H9 (cell line): Measurements from ENCODE around the gene IFITM1. TPM values are rescaled to one million over a fixed set of nuclear protein-coding genes. Genes with fewer than 3 reads are reported as not detected.

Source experiments
- DNase-seq: peaks from one replicate; pipeline ENCODE4 v3.0.0-alpha.2; 2017
- H2AFZ ChIP-seq: one replicate; pipeline ENCODE4 v1.6.1; 2013; ENCODE audit warnings: mild to moderate bottlenecking, low read length, control low read depth, moderate library complexity
- H2AK5ac ChIP-seq: 2 replicates; pipeline ENCODE4 v1.6.1; 2013; ENCODE audit warnings: low read length, control low read depth, mixed read lengths; ENCODE audit not compliant: insufficient read length
- H2BK120ac ChIP-seq: one replicate; pipeline ENCODE4 v1.6.1; 2013; ENCODE audit warnings: low read depth, mild to moderate bottlenecking, low read length, control low read depth, inconsistent platforms; ENCODE audit not compliant: poor library complexity, severe bottlenecking
- H2BK12ac ChIP-seq: 2 replicates; pipeline ENCODE4 v1.6.1; 2013; ENCODE audit warnings: low read length, control low read depth, mixed read lengths, low read depth; ENCODE audit not compliant: insufficient read length
- H2BK15ac ChIP-seq: 2 replicates; pipeline ENCODE4 v1.6.1; 2013; ENCODE audit warnings: low read depth, low read length, control low read depth
- H2BK20ac ChIP-seq: one replicate; pipeline ENCODE4 v1.6.1; 2013; ENCODE audit warnings: low read depth, mild to moderate bottlenecking, low read length, control low read depth, inconsistent platforms; ENCODE audit not compliant: poor library complexity, severe bottlenecking
- H2BK5ac ChIP-seq: 2 replicates; pipeline ENCODE4 v1.6.1; 2013; ENCODE audit warnings: low read length, control low read depth, mixed read lengths; ENCODE audit not compliant: insufficient read length
- H3K14ac ChIP-seq: 2 replicates; pipeline ENCODE4 v1.6.1; 2013; ENCODE audit warnings: low read length, control low read depth; ENCODE audit not compliant: insufficient read depth
- H3K18ac ChIP-seq: 2 replicates; pipeline ENCODE4 v1.6.1; 2013; ENCODE audit warnings: low read depth, mild to moderate bottlenecking, mixed read lengths, low read length, control low read depth; ENCODE audit not compliant: insufficient read length
- H3K23ac ChIP-seq: 2 replicates; pipeline ENCODE4 v1.6.1; 2013; ENCODE audit warnings: low read length, control low read depth, mixed read lengths, low read depth; ENCODE audit not compliant: insufficient read length
- H3K23me2 ChIP-seq: 2 replicates; pipeline ENCODE4 v1.6.1; 2013; ENCODE audit warnings: low read depth, mild to moderate bottlenecking, mixed read lengths, low read length, control low read depth; ENCODE audit not compliant: insufficient read length, poor library complexity, severe bottlenecking
- H3K27ac ChIP-seq: 2 replicates; pipeline ENCODE4 v1.5.1; 2013; ENCODE audit warnings: low read length, control low read depth, mixed read lengths, low read depth; ENCODE audit not compliant: insufficient read length
- H3K27me3 ChIP-seq: 2 replicates; pipeline ENCODE4 v1.6.1; 2013; ENCODE audit warnings: low read length, control low read depth, inconsistent platforms; ENCODE audit not compliant: insufficient read depth
- H3K4ac ChIP-seq: 2 replicates; pipeline ENCODE4 v1.6.1; 2013; ENCODE audit warnings: low read depth, mild to moderate bottlenecking, control low read depth, inconsistent platforms, low read length, moderate library complexity
- H3K4me1 ChIP-seq: 2 replicates; pipeline ENCODE4 v1.6.1; 2013; ENCODE audit warnings: low read length, control low read depth, inconsistent platforms; ENCODE audit not compliant: insufficient read depth
- H3K4me2 ChIP-seq: 2 replicates; pipeline ENCODE4 v1.6.1; 2013; ENCODE audit warnings: low read length, control low read depth, mixed read lengths; ENCODE audit not compliant: insufficient read length, insufficient read depth
- H3K56ac ChIP-seq: 2 replicates; pipeline ENCODE4 v1.6.1; 2013; ENCODE audit warnings: low read depth, mild to moderate bottlenecking, mixed read lengths, low read length, control low read depth; ENCODE audit not compliant: insufficient read length
- H3K79me1 ChIP-seq: 2 replicates; pipeline ENCODE4 v1.6.1; 2013; ENCODE audit warnings: low read depth, mild to moderate bottlenecking, moderate library complexity, low read length, control low read depth, inconsistent platforms; ENCODE audit not compliant: insufficient read depth, poor library complexity, severe bottlenecking
- H3K79me2 ChIP-seq: 2 replicates; pipeline ENCODE4 v1.6.1; 2013; ENCODE audit warnings: low read length, control low read depth, inconsistent platforms; ENCODE audit not compliant: insufficient read depth
- H3K9ac ChIP-seq: 2 replicates; pipeline ENCODE4 v1.6.1; 2013; ENCODE audit warnings: low read length, control low read depth, mixed read lengths; ENCODE audit not compliant: insufficient read length; ENCODE audit errors: extremely low read depth
- H3K9me3 ChIP-seq: one replicate; pipeline ENCODE4 v1.6.1; 2013; ENCODE audit warnings: low read depth, low read length, inconsistent platforms; ENCODE audit not compliant: control insufficient read depth
- H3T11ph ChIP-seq: one replicate; pipeline ENCODE4 v1.6.1; 2013; ENCODE audit warnings: mild to moderate bottlenecking, low read length, control low read depth, inconsistent platforms
- H4K20me1 ChIP-seq: one replicate; pipeline ENCODE4 v1.6.1; 2013; ENCODE audit not compliant: control insufficient read depth, insufficient read length, insufficient read depth
- H4K5ac ChIP-seq: 2 replicates; pipeline ENCODE4 v1.6.1; 2013; ENCODE audit warnings: low read depth, mild to moderate bottlenecking, mixed read lengths, low read length, control low read depth; ENCODE audit not compliant: insufficient read length
- H4K8ac ChIP-seq: replicated peaks from 2 replicates; pipeline ENCODE4 v1.6.1; 2013; ENCODE audit warnings: low read length, control low read depth, mixed read lengths, low read depth; ENCODE audit not compliant: insufficient read length
- H4K91ac ChIP-seq: 2 replicates; pipeline ENCODE4 v1.6.1; 2013; ENCODE audit warnings: low read depth, mild to moderate bottlenecking, moderate library complexity, mixed read lengths, low read length, control low read depth; ENCODE audit not compliant: insufficient read length
- H3K27ac Mint-ChIP-seq, 3 experiments: 2 replicates in 2 of 3; 3 replicates in 1 of 3; pipeline ENCODE4 v1.8.0; 2020 to 2021; ENCODE audit warnings: mixed read lengths in 3 of 3, mild to moderate bottlenecking in 1 of 3, moderate library complexity in 1 of 3
- H3K27me3 Mint-ChIP-seq: 2 replicates; pipeline ENCODE4 v1.8.0; 2021; ENCODE audit warnings: low read depth, mild to moderate bottlenecking, moderate library complexity, mixed read lengths
- H3K36me3 Mint-ChIP-seq, 3 experiments: 2 replicates in 2 of 3; 3 replicates in 1 of 3; pipeline ENCODE4 v1.8.0; 2020 to 2021; ENCODE audit warnings: low read depth in 3 of 3, mixed read lengths in 3 of 3; ENCODE audit not compliant: insufficient read depth in 1 of 3
- H3K4me1 Mint-ChIP-seq, 2 experiments: 2 replicates each; pipeline ENCODE4 v1.8.0; 2020; ENCODE audit warnings: mixed read lengths in 2 of 2
- H3K4me3 Mint-ChIP-seq, 2 experiments: 2 replicates in 1 of 2; 3 replicates in 1 of 2; pipeline ENCODE4 v1.8.0; 2020 to 2021; ENCODE audit warnings: mild to moderate bottlenecking in 2 of 2, mixed read lengths in 2 of 2, moderate library complexity in 1 of 2
- H3K9me3 Mint-ChIP-seq, 2 experiments: 2 replicates in 1 of 2; 3 replicates in 1 of 2; pipeline ENCODE4 v1.8.0; 2020; ENCODE audit warnings: mild to moderate bottlenecking in 2 of 2, mixed read lengths in 2 of 2, moderate library complexity in 1 of 2
- CTCF ChIP-seq: fragments of 200-600 bp; sonication (generic); conservative IDR thresholded peaks from 3 replicates; pipeline ENCODE4 v1.8.0; 2021; ENCODE audit warnings: antibody characterized with exemption, mild to moderate bottlenecking
- WGBS: extraction: QIAGEN DNeasy Blood & Tissue Kit; methylation state at CpG from one replicate; pipeline ENCODE4 v1.1.7; 2013; ENCODE audit warnings: missing lambda C conversion rate, low lambda C conversion rate, mixed read lengths; ENCODE audit not compliant: insufficient read length; ENCODE audit errors: extremely low coverage; 5-methylcytosine and 5-hydroxymethylcytosine counted together
- total RNA-seq: library from RNA; stranded (reverse); gene quantifications from 2 replicates; pipeline ENCODE4 v1.2.1, GENCODE V29; 2021

Gene IFITM1
- total RNA-seq, 1 experiment from 2014 or later: 500 TPM

DNA sequence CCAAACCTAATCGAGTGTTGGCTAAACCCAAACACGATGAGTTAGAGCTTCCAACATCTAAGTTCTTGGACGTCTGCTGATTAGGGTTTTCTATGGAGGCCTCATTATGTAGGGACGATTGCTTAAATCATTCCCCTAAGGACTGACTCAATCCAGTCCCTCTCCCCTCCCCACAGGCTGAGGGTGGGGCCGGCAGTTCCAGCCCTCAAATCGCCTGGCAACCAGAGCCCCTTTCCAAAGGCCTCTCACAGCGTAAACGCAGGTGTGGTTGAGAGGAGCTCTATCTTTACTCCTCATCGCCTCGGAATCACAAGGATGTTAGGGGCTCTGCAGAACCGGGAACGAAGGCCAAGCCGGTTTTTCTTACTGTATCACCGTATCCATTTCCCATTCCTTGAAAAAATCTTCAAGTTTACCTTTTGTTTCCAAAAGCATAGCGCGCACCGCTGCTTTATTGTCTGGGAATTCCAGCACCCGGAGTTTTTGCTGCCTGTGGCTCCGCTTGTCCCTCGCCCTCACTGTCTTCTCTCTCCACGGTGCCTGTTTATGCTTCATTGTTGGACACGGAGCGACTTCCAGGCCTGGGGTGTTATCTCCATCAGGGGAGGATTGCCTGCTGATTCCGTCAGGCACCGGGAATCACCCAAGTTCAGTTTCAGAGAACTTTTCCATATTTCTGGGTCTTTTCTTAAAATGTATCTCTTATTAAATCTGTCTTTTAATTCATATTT, 20.6 kb downstream of the IFITM1 start:
- H4K8ac ChIP-seq: no peak overlapping the region
- H3K23me2 ChIP-seq: no peaks in the 10 kb centered on the region
- no peak overlapping the region for H2BK20ac ChIP-seq
- peaks cover 12% of the 10 kb centered on the region; the same call in 1 of the 2 replicates for H3K4me1 ChIP-seq
- H4K5ac ChIP-seq: no peak overlapping the region
- H3K4me1 Mint-ChIP-seq: peaks cover 33 to 39% of the 10 kb centered on the region in 2 experiments
- H3K4ac ChIP-seq: no peak overlapping the region; the same call in 1 of the 2 replicates
- H4K91ac ChIP-seq: no peak overlapping the region
- H3K9ac ChIP-seq: no peak overlapping the region
- H3K79me2 ChIP-seq: no peaks in the 10 kb centered on the region
- TF ChIP-seq CTCF: no peak
- H3K9me3 ChIP-seq: no peaks in the 10 kb centered on the region
- no peak overlapping the region for H2BK120ac ChIP-seq
- H3K27me3 Mint-ChIP-seq: peaks cover 3% of the 10 kb centered on the region
- peak overlapping the region; percentile 7 for H3K27ac ChIP-seq
- H3K79me1 ChIP-seq: no peaks in the 10 kb centered on the region
- H3K4me3 Mint-ChIP-seq: peak overlapping the region; percentile 29 to 72; a peak in 3 of 5 replicates
- peak overlapping the region; percentile 97 to 98 (median 98) for H3K27ac Mint-ChIP-seq
- WGBS: no CpG with 5 or more reads among the region's 25 CpGs
- H4K20me1 ChIP-seq: no peaks in the 10 kb centered on the region
- no peak overlapping the region for H3T11ph ChIP-seq
- H2AK5ac ChIP-seq: no peak overlapping the region
- H3K56ac ChIP-seq: no peak overlapping the region
- peaks cover 4 to 33% (median 11%) of the 10 kb centered on the region in 3 experiments; a peak in 6 of 7 replicates for H3K36me3 Mint-ChIP-seq
- peak; percentile 90 for DNase-seq
- peak overlapping the region; percentile 50 for H3K18ac ChIP-seq
- H2AFZ ChIP-seq: no peak overlapping the region
- no peak overlapping the region for H3K23ac ChIP-seq
- peak overlapping the region; percentile 2; the same call in 1 of the 2 replicates for H3K14ac ChIP-seq
- H2BK15ac ChIP-seq: no peak overlapping the region
- H3K9me3 Mint-ChIP-seq: peaks cover 21 to 25% of the 10 kb centered on the region in 2 experiments
- H3K4me2 ChIP-seq: no peak overlapping the region
- H2BK5ac ChIP-seq: no peak overlapping the region
- peak overlapping the region; percentile 93 for H2BK12ac ChIP-seq
- no peaks in the 10 kb centered on the region for H3K27me3 ChIP-seq
